Activated CD4-positive, alpha-beta T cell treated with anti-CD3 and anti-CD28 coated beads for 1 hour (primary cell): ENCODE data around the gene ADGRV1.

ENCODE experiments used
- DNase-seq: peaks from one replicate; pipeline ENCODE4 v3.0.0-alpha.2; 2020

ADGRV1 gene

DNA sequence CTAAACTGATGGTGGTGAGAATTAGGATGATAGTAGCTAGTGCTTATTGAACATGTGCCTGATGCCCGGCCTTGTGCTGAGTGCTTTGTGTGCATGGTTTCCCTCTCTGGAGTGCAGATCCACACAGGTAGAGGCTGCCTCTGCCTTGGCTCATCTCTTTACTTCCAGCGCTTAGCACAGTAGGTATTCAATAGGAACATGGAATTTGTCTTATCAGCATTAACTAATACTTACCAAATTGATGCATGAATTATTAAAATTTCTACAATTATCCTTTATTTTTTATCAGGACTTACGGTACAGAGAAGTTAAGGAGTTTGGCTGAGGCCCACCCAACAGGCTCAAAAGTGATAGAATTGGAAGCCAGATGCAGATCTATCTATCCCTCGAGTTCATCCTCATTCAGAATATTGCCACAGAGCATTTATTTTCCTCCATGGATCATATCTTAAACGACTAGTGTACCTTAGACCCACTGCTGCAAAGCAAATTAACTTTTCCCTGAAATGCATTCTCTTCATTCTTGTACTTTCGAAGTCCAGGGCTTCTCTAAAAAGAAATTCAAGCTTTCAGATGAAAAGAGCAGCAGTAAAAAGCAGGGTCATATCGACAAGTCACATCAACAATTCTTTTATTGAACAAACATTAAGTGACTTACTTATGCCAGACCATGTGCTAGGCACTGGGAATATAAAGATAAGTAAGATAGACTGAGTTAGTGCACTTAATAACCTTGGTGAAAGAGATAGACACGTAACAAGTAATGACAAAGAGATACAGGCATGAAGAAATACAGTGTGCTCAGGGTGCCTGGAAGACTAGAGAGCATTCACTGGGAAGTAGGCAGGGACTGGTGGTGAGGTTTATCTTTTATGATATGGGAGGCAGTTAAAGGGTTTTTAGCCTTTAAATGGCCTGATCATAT is 534.5 kb downstream of the ADGRV1 start:
- DNase-seq, result no peak

DNA sequence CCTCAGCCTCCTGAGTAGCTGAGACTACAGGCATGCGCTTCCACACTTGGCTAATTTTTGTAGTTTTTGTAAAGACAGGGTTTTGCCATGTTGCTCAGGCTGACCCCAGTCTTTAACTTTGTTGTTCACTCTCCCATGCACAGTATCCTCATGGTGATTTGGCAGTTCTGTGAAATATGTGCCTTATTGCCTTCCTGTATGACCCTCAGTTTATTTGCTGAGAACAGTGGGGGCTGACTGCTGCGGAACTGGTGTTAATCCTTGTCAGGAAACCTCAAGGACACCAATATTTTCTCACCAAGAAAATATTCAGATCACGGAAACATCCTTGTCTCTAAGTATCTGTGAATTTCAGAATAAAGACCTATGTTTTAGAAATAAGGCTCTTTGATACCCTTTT is 536.7 kb downstream of the ADGRV1 start:
- no peak for DNase-seq

DNA sequence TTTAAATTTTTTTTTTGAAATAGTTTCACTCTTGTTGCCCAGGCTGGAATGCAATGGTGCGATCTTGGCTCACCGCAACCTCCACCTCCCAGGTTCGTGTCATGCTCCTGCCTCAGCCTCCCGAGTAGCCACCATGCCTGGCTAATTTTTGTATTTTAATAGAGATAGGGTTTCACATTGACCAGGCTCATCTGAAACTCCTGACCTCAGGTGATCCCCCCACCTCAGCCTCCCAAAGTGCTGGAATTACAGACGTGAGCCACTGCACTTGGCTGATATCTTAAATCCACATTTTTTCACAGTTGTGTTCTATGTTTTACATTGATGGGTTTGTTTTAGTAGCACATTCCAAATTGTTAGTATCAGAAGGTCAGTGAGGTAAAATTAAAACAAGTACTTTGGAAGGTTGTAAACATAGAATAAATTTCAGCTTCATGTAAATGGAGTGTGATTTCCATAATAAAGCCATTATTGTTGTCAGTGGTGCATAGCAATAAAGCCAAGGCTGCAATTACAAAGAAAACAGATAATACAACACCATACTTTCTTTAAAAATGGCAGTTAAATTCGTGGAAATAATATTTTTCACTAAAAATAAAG is 537.3 kb downstream of the ADGRV1 start:
- no peak for DNase-seq

DNA sequence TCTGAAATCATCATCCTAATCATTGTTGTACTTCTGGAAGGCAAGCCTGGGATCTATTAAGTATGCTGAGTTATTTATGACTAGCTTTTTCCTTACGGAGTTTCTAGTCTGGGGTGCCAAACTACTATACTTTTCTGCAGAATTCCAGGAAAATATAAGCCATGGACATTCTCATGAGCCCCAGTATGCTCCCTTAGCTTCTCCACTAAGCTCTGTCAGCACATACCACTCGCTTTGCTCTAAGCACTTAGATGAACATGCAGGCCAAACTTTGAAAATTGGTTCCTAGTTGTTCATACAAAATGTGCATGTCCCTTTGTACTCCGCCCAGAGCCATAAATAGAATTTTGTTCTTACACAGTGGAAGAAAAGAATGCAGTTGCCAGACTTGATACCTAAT is 539.9 kb downstream of the ADGRV1 start:
- no peak for DNase-seq

DNA sequence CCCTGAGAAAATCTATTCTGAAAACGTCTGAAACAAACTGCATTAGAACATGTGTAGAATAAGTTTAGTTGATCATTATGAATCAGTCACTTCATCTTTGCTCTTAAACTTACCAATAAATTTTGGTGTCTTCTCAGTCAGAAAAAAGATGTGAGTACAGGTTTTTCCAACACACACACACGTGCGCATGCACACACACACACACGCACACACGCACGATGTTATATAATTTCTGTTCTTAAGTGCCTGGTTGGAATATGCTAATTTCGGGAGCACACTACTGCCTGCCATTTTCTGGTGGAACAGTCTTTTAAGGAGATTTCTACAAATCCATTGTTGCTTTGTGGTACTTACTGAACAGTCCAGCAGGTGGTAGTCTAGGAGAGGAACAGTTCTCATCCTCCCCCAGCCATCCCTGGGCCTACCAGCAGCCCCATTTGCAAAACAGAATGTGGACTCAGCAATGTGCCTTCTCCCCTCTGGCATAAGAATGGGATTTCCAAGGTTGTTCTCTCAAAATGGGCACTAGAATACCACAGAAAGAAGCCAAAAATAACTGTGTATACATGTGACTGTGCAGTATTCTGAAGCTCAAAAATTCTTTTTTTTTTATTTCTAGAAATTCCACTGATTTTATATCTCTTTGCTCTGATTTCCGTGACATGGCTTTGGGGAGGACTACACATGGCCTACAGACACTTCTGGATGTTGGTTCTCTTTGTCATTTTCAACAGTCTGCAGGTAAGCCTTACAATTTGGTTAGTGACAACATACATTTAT is 543.2 kb downstream of the ADGRV1 start:
- DNase-seq, result no peak

DNA sequence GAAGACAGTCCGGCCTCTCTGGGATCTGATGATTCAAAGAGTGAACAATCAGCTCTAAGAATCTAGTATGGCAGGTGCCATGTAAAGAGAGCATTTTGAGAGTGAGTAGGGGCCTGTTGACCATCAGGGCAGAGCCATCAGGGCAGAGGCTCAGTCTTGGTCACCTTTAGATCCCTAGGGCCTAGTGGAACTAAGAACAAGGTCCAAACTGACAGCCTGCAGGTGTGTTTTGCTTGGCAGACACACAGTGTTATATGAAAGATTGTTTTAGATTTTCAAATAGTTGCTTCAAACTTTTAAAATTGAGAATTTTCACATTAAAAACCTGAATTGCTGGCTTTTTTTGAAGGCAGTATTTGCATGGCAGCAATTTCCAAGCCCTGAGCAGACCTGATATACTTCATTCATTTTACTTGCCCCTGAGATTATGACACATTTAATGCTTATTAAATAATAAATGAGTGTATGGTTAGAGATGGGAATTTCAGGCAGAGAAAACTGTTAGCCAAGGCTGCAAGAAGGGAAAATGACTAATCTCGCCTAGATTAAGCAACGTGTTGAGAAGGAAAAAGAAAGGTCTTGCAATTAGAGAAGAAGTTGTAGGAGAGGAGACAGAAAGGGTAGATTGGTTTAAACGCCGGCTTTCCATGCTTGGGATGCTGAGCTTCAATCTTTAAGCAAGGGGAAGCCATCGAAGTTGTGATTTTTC is 544.9 kb downstream of the ADGRV1 start:
- no peak for DNase-seq

DNA sequence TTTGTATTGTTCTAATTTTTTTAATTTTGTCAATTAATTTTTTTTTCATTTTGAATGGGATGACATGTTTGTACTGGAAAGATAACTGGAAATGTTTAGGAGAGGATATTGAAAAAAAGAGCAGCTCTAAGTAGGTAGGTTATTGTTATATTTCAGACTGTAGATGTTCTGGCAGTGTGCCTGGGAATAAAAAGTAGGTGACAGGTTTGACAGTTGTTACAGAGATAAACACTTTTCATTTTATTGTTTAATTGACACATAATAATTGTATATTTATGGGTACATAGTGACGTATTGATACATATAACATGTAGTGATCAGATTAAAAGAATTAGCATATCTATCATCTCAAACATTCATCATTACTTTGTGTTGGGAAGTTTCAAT is 545.5 kb downstream of the ADGRV1 start:
- DNase-seq, result no peak

DNA sequence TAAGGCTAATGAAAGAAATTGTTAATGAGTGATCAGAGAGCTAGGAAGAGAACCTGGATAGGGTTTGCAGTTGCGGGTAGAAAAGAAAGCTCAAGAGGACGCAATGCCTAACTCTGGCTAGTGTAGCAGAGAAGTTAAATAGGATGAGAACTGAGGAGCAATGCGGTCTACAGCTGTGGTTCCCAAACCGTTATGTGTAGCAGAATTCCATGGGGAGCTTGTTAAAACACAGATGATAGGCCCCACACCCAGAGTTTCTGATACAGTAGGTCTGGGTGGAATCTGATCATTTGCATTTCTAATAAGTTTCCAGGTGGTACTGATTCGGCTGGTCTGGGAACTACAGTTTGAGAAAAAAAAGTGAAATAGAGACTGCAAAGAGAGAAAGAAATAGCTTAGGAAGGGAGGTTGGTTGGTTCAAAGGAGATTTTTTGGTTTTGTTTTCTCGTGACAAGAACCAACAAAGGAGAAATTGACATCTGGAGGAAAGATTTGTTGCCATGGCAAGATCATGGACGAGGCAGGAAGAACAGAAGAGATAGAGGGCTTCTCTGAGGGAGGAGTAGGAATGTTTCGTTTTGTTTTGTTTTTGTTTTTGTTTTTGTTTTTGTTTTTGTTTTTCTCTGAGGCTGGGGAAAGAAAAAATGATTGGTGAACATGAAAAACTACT is 548.4 kb downstream of the ADGRV1 start:
- no peak for DNase-seq

DNA sequence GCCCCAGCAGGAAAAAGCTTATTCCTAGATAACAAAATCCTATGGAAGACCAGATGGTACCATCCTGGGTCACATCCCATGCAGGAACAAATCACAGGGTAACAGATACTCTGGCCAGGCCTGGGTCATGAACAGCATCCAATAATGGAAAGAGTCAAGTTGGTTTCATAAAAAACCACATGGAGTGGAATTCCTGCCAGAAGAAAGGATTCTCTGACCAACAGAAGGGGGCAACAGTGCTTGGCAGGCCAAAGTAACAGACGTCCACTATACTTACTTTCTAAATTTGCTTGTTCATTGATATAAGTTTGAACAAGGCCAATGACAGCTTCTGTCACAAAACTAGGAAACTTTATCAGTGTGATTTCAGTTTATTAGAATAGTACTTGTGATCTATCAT is 551.0 kb downstream of the ADGRV1 start:
- no peak for DNase-seq

DNA sequence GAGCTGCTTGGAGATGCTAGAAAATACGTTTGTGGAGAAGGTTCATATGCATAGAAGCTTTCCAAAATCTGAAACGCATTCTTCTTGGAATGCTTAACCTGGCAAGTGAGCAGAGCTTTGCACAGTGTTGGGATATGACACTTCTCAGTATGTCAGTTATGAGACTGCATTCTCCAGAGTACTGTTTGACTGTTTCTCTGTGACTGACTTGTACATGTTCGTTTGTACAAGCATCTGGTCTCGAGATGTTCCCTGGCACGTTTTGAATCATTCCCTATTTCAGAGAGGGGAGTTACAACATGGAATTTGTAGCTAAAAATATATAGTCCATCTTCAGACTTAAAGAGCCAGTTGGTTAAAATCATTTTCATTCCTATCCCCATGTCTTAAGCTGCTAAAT is 552.1 kb downstream of the ADGRV1 start:
- DNase-seq, result no peak

DNA sequence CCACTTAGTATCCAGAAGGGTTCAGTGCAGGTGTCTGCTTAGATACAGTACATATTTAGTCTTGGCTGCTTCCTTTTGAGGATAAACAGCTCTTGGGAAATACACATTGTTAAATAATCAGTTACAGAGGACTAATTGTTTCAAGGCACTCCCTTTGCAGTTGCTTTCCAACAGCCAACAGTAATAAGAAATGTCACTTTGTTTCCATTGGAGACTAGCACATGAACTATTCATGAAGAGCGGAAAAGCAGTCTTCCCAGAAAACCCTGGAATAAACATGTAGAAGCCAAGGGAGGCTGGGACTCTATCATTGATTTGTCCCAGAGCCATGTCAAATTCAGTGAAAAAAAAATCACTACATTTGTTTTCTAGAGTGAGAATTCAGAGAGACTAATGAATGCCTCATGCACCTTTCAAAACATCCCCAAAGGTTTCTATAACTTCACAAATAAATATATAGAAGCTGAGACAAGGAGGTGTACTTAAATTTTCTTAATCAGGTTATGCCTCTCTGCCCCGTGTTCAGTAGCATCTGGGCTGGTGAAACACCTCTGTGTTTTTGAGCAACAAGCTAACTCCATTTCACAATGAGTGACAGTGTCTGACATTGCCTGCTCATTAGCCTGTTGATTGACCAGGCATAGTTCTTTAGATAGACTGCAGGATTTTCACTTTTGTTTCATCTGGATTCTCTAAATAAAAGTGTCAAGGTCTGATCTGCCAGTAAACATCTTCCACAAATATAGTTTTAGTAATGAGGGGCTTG is 553.1 kb downstream of the ADGRV1 start:
- DNase-seq, result no peak

DNA sequence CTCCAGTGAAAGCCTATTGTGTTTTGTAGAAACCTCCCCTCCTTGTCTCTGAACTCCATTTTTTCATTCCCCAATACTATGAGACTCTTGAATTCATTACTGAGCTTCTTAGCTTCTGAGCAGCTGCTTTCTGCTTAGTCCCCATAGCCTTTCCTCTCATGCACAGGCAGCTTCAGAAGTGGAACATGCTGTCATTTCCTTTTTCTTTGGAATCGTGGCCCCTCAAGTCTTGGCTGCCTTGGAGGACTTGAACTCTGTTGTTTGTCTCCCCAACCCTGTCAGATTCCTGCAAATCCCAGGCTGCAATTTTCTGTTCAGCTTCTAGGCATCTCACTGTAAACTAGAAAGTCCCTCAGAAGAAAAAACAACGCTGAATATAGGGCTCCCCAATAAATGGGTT is 556.1 kb downstream of the ADGRV1 start:
- no peak for DNase-seq

DNA sequence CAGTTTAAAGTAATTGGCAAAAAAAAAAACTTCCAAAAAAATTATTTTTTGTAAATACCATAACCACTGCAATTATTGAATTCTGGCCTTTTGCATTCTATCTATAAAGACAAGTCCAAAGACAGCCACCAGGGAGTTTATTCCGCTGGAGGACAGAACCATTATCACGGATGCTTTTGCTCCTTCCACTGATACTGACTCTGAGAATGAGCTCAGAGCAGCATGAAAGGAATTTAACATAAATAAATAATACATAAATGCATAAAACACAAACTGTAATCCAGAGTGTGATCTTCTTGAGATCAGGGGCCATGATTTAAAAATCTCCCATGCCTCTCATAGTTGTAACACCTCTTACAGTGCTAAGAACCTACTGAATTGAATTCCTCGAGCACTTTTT is 559.8 kb downstream of the ADGRV1 start:
- DNase-seq, result no peak

DNA sequence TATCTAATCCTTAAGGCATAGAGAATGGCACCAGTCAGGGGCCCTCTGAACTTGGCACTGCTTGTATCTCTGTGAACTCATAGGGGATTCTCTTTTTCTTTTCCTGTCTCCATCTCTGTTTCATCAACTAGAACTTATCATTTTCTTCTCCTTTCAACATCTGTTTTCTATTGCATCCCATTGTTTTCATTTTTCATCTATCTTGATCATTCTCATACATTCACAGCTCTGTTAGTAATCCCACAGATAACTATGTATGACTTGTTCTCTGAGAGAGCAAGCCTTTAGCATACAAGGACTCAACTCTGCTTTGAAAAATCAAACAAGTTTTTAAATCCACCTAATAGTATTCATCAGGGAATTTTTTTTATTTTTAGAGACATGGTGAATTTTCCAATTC is 560.2 kb downstream of the ADGRV1 start:
- DNase-seq, result no peak

DNA sequence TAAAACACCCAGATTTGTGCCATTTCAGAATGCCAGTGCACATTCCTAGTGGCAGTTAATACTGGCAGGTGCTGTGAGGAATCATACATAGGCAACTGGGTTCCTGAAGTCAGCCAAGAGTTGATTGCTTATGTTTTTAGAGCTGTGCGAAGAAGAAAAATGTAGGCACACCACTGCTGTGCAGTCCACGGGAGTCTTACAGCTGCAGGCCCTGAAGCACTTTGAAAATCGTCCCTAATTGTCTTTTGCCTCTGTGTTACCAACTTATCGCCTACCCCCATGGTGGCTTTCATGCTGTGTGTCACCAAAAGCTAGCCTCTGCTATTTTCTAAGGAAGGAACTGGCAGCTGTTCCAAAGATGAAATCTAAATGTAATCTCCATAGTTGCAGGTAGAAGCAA is 560.6 kb downstream of the ADGRV1 start:
- DNase-seq, result no peak

DNA sequence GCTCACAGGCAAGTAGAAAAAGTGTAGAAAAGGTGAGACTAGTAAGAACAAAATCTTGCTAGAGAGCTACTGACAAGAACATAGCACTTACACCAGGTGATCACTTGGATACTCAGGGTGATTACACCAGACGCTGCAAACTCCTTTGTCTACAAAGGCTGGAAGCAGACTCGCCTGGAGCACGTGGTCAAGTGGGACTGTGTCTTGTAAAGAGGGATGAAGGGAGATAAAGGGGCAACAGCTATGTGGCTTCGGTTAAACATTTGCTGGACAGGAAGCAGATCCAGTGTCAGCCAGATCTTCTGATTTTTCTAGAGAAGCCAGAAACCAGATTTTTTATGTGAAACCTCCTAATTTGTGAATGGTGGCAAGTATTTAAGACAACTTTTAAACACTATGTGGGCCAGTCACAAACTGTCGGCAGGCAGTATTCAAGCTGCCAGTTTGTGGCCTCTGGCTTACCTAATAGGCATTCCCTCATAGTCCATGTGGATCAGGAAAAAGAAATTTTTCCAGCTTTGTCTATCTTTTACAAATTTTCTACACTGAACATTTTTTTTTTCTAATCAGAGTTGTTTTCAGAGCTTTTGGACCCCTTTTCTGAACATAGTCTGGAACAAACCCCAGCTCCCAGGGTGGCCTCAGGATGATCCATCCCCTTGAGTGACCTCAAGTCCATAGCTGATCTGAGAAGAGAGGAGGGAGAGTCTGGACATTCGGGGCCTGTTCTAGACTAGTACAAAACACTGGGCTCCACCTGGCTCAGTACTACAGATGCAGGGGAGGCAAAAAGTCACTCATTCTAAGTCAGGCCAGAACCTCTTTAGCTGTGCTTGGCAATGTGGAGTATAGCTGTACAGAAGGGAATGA is 561.6 kb downstream of the ADGRV1 start:
- no peak for DNase-seq

DNA sequence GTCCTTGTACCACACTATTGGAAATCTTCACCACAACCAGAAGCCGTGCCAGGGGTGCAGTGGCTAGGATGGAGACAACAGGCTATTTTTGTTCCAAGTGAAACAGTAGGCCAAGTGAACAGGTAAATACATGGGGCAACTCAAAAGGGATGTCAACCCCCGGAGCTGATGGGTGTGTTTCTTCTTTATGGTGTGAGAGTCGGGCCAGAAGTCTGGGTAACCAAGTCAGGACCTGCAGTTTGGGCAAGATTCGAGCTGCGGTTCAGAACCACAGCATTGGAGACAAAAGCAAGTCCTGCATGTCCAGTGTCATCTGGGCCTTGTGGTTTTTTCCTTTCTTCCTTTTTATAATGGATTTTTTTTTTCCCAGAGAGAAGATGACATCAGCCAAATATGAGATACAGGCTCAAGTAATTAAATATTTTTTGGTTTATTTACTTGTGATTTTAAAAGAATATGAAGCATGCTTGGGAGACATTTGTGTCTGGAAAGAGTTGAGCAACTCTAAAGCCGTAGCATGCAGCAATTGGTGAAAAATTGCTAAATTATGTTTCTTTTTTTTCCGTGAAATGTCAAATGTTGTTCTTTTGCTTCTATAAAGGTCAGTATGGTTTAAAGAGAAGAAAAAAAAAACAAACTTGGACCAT is 562.9 kb downstream of the ADGRV1 start:
- no peak for DNase-seq

DNA sequence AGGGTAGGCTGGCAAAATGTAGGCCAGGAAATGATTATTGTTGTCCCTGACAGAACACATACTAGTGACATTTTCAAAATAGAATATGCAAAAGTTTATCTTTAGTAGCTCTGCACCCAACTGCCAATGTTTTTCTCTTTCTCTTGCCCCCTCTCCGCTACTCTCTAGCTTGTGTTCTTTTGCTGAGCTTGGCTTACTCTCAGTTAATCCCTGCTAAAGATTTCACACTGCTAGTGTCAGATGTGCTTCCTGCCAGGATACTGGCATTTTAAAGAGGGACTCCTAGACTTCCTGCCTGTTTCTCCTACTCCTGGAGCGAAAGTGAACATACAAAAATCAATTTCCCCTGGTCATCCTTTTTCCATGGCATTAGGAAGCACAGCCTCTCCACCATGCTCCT is 564.1 kb downstream of the ADGRV1 start:
- no peak for DNase-seq

DNA sequence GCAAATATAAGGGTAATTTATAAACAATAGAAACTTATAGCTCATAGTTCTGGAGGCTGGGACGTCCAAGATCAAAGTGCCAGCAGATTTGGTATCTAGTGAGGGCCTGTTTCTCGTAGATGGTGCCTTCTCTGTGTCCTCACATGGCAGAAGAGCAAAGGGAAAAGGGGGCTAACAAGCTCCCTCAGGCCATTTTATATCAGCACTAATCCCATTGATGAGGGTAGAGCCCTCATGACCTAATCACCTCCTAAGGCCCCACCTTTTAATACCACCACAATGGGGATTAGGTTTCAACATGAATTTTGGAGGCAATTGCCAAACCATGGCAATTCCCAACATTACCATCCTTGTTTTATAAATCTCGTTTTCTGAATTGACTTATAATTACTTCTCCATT is 564.7 kb downstream of the ADGRV1 start:
- DNase-seq, result no peak

DNA sequence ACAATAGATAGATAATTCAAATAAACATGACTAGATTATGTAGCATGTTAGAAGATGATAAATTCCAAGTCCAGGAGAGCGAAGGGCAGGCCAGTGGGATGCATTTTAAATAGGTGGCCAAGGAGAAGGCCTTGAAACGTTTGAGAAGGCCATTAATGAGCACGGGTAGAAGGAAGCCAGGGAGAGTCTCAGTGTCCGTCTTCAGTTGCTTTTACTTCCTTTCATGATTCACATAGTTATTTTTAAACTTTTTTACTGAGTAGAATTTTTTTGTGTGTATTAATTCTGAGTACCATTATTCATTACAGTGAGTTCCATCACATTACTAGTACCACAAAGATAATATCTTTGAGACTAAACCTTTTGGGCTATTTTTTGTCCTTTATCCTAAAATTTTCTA is 565.3 kb downstream of the ADGRV1 start:
- no peak for DNase-seq
